ENCODE measurements around the gene EEIG1. TPM values are rescaled to one million over a fixed set of nuclear protein-coding genes. Genes with fewer than 3 reads are reported as not detected.
A peak's percentile ranks its signal among the peaks of the same experiment; 100 is the strongest.

The EEIG1 gene
- total RNA-seq, 1 donor: 15.5 TPM

DNA sequence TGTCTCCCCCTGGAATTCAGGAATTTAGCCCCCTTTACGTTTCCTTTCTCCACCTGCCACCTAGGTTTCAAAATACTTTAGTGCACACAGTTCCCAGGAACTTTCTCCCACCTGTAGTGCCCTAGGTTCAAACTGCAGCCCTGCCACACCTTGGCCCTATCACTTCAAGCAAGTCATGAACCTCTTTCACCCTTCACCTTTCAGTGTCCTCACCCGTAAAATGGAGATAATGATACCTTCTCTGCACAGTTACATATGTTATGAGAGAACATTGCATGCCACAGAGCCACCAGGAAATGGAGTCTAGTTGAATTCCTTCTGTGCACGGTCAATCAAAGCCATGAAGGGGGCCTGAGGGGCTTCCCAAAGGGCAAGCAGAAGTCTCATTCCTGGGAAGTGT is 9.8 kb upstream of the EEIG1 start:
- no peak for DNase-seq (ENCODE audit: low read depth)
- no peak for TF ChIP-seq CTCF (IDR thresholded peaks at IDR 0.05; ENCODE audit: insufficient read depth, low read depth, low read length)
- H3K4me3 ChIP-seq (ENCODE audit: low read depth, low read length): no peak overlapping the region

GRCh38 chr9:127989094-127989493 is 8.3 kb upstream of the EEIG1 start:
- no peak for TF ChIP-seq CTCF (IDR thresholded peaks at IDR 0.05; ENCODE audit: insufficient read depth, low read depth, low read length)
- DNase-seq (ENCODE audit: low read depth): no peak
- H3K4me3 ChIP-seq (ENCODE audit: low read depth, low read length): no peak overlapping the region

DNA sequence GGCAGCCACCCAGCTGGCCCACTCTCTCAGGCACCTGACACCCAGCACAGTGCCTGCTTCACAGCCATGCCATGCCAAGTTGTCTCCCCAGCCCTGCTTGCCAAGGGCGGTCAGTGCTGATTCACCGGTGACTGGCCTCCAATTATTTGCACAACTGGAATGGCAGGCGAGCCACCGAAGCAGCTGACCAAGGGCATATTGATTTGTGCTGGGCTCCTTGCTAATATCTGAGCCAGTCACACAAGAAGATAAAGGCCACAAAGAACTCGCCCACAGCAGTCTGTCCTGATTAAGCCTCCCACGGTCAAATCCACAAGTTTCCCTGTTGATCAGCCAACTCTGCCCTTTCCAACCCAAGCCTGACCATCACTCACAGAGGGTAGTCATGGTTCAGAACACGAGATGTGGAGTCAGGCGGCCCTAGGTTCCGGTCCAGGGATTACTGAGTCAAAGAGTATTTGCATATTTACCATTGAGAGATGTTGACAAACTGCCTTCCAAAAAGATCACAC is 6.4 kb upstream of the EEIG1 start:
- DNase-seq (ENCODE audit: low read depth): no peak
- TF ChIP-seq CTCF (IDR thresholded peaks at IDR 0.05; ENCODE audit: insufficient read depth, low read depth, low read length): no peak
- H3K4me3 ChIP-seq (ENCODE audit: low read depth, low read length): no peak overlapping the region

GRCh38 chr9:127985011-127985410 is 4.2 kb upstream of the EEIG1 start:
- no peak overlapping the region for H3K4me3 ChIP-seq (ENCODE audit: low read depth, low read length)
- no peak for DNase-seq (ENCODE audit: low read depth)
- no peak for TF ChIP-seq CTCF (IDR thresholded peaks at IDR 0.05; ENCODE audit: insufficient read depth, low read depth, low read length)

GRCh38 chr9:127983847-127984289 is 3.1 kb upstream of the EEIG1 start:
- DNase-seq (ENCODE audit: low read depth): no peak
- H3K4me3 ChIP-seq (ENCODE audit: low read depth, low read length): no peak overlapping the region
- no peak for TF ChIP-seq CTCF (IDR thresholded peaks at IDR 0.05; ENCODE audit: insufficient read depth, low read depth, low read length)

DNA sequence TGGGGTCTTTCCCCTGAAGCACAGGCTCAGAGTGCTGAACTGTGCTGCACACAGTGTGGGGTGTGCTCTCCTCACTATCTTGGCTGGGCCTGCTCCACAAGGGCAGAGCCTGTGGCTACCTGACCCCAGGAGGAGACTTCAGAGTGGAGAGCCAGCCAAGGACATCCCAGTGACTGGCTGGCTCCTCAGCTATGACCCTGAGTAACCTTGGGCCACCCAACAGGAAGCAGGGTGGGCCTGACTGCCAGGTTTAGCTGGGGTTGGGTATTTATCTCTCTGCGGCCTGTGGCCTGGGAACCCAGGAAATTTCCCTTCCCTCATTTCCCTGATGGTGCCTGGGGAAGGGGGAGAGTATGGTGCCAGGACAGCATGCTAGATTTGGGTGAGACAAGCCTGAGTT is 2.1 kb upstream of the EEIG1 start:
- no peak for TF ChIP-seq CTCF (IDR thresholded peaks at IDR 0.05; ENCODE audit: insufficient read depth, low read depth, low read length)
- no peak overlapping the region for H3K4me3 ChIP-seq (ENCODE audit: low read depth, low read length)
- no peak for DNase-seq (ENCODE audit: low read depth)

DNA sequence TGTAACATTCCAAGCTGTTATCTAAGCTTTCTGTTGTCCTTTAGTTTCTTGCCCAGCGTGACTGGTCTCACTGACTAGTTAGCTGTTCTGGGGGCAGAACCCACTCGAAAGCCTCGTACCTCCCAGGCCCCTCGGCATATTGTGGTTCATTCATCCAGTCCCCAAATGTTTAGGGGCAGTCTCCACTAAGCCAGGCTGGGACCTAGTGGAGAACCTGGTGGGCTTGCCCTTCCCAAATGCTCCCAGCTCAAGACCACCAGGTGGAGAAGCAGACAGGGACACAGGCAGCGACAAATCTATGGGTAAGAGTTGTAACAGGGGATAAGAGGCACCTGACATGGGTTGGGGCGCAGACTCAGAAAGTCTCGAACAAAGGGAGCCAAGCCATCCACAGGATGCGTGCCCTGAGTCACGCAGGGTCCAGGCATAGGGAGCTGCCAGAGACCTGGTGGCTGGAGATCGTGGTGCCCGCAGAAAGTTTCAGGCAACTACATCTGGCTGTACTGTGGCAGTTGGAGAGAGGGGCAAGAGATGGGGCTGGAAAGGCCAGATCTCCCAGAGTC is 851 bp upstream of the EEIG1 start:
- no peak for TF ChIP-seq CTCF (IDR thresholded peaks at IDR 0.05; ENCODE audit: insufficient read depth, low read depth, low read length)
- no peak for DNase-seq (ENCODE audit: low read depth)
- H3K4me3 ChIP-seq (ENCODE audit: low read depth, low read length): peak overlapping the region; percentile 55

Data from fibroblast of villous mesenchyme (primary cell).